HCT116 (cell line): ENCODE results near the gene PRKCH. TPM values are rescaled to one million over a fixed set of nuclear protein-coding genes. Genes with fewer than 3 reads are reported as not detected.

ENCODE experiments used
- ATAC-seq: fragments of 200-7000 bp; cut with Tn5 transposase; 2 replicates; pipeline ENCODE4 v1.9.1; 2020; ENCODE audit warnings: mild to moderate bottlenecking, moderate library complexity
- BruUV-seq: library from RNA; stranded (reverse); fragments of 400-500 nt; replicated peaks from 2 replicates; lab custom pipeline; 2021; lab: Mats Ljungman, UMichigan
- CTCF ChIA-PET: fragments of 300-600 bp; sonication (Branson Sonifier 250); formaldehyde crosslinking; loops from one replicate; lab custom pipeline; 2021; ENCODE audit warnings: antibody characterized with exemption; lab: Charles Lee
- POLR2A ChIA-PET: fragments of 300-600, 350-600 bp; sonication (Branson Sonifier 250); formaldehyde crosslinking; loops from one replicate; lab custom pipeline; 2021; ENCODE audit warnings: antibody characterized with exemption; lab: Charles Lee
- RAD21 ChIA-PET, 2 experiments: fragments of 300-600 bp; sonication (Branson Sonifier 250); formaldehyde crosslinking; loops; one replicate each; lab custom pipeline; 2023; ENCODE audit warnings: low total read pairs in 2 of 2; ENCODE audit not compliant: uncharacterized antibody in 2 of 2, unreplicated experiment in 2 of 2, low non-redundant PET in 1 of 2; lab: Charles Lee
- DNase-seq: peaks from one replicate; pipeline ENCODE4 v3.0.0-alpha.2; 2010; ENCODE audit warnings: low read depth, low spot score
- H2AFZ ChIP-seq: fragments of 200-600 bp; shearing (Covaris generic), sonication (generic); 2 replicates; pipeline ENCODE4 v1.6.1; 2017; ENCODE audit warnings: low read depth, mixed run types, mixed read lengths, antibody characterized with exemption, low read length; ENCODE audit not compliant: poor library complexity, severe bottlenecking
- H3K27ac ChIP-seq: 2 replicates; pipeline ENCODE4 v1.5.1; 2012; ENCODE audit warnings: low read depth, low read length
- H3K27me3 ChIP-seq: fragments of 200-600 bp; sonication (generic); 2 replicates; pipeline ENCODE4 v1.6.1; 2016; ENCODE audit warnings: mixed run types, low read length, mixed read lengths; ENCODE audit not compliant: insufficient read depth
- H3K36me3 ChIP-seq, 2 experiments: fragments of 200-500 bp in 1 of 2; fragments of 200-600 bp in 1 of 2; sonication (Bioruptor generic) in 1 of 2; sonication (generic) in 1 of 2; 2 replicates each; pipeline versions ENCODE4 v1.5.1 to v1.6.1; 2014 to 2016; ENCODE audit warnings: low read length in 2 of 2, inconsistent platforms in 1 of 2, mixed read lengths in 1 of 2, mixed run types in 1 of 2; ENCODE audit not compliant: insufficient read depth in 2 of 2, control insufficient read depth in 1 of 2
- H3K4me1 ChIP-seq, 2 experiments: fragments of 200-600 bp in 1 of 2; sonication (generic) in 1 of 2; 2 replicates each; pipeline versions ENCODE4 v1.5.1 to v1.6.1; 2012 to 2017; ENCODE audit warnings: low read length in 2 of 2, inconsistent platforms in 1 of 2, mild to moderate bottlenecking in 1 of 2, mixed read lengths in 1 of 2, mixed run types in 1 of 2, moderate library complexity in 1 of 2; ENCODE audit not compliant: insufficient read depth in 2 of 2, control insufficient read depth in 1 of 2
- H3K4me2 ChIP-seq: fragments of 200-600 bp; sonication (generic); 2 replicates; pipeline ENCODE4 v1.6.1; 2017; ENCODE audit warnings: mixed run types, low read length, mixed read lengths
- H3K4me3 ChIP-seq, 2 experiments: fragments of 200-600 bp in 1 of 2; sonication (generic) in 1 of 2; replicated peaks in 1 of 2; 2 replicates each; pipeline ENCODE4 v1.5.1; 2011 to 2016; ENCODE audit warnings: low read length in 2 of 2, control low read depth in 1 of 2, low read depth in 1 of 2, mild to moderate bottlenecking in 1 of 2, mixed read lengths in 1 of 2, mixed run types in 1 of 2
- H3K79me2 ChIP-seq: fragments of 200-600 bp; sonication (generic); 2 replicates; pipeline ENCODE4 v1.6.1; 2017; ENCODE audit warnings: mild to moderate bottlenecking, mixed run types, low read length, moderate library complexity, mixed read lengths; ENCODE audit not compliant: insufficient read depth
- H3K9ac ChIP-seq: fragments of 200-600 bp; sonication (generic); 2 replicates; pipeline ENCODE4 v1.6.1; 2016; ENCODE audit warnings: low read length, mixed read lengths
- H3K9me2 ChIP-seq: fragments of 200-600 bp; sonication (generic), shearing (Covaris generic); 2 replicates; pipeline ENCODE4 v1.6.1; 2017; ENCODE audit warnings: mixed run types, mild to moderate bottlenecking, moderate library complexity; ENCODE audit not compliant: insufficient read depth
- H3K9me3 ChIP-seq, 2 experiments: fragments of 200-500 bp in 1 of 2; fragments of 200-600 bp in 1 of 2; sonication (Bioruptor generic) in 1 of 2; sonication (generic) in 1 of 2; 2 replicates each; pipeline ENCODE4 v1.6.1; 2014 to 2017; ENCODE audit warnings: low read length in 2 of 2, mixed read lengths in 2 of 2, inconsistent platforms in 1 of 2, low read depth in 1 of 2, mild to moderate bottlenecking in 1 of 2, mixed run types in 1 of 2, moderate library complexity in 1 of 2; ENCODE audit not compliant: control insufficient read depth in 1 of 2, insufficient read depth in 1 of 2
- H4K20me1 ChIP-seq: fragments of 200-600 bp; sonication (generic), shearing (Covaris generic); 2 replicates; pipeline ENCODE4 v1.6.1; 2017; ENCODE audit warnings: mixed run types, mild to moderate bottlenecking, moderate library complexity; ENCODE audit not compliant: insufficient read depth
- ATF3 ChIP-seq: IDR thresholded peaks from 2 replicates; pipeline ENCODE4 v1.6.1; 2012
- CEBPB ChIP-seq: IDR thresholded peaks from 2 replicates; pipeline ENCODE4 v1.6.1; 2012; ENCODE audit warnings: low read depth
- ELF1 ChIP-seq: IDR thresholded peaks from 2 replicates; pipeline ENCODE4 v1.6.1; 2012; ENCODE audit warnings: low read depth, borderline replicate concordance
- FOSL1 ChIP-seq: IDR thresholded peaks from 2 replicates; pipeline ENCODE4 v1.6.1; 2012; ENCODE audit warnings: low read depth
- JUND ChIP-seq: IDR thresholded peaks from 2 replicates; pipeline ENCODE4 v1.6.1; 2012
- MAX ChIP-seq: IDR thresholded peaks from 2 replicates; pipeline ENCODE4 v1.6.1; 2012
- POLR2A ChIP-seq: IDR thresholded peaks from 2 replicates; pipeline ENCODE4 v1.7.0; 2011; ENCODE audit warnings: borderline replicate concordance; ENCODE audit not compliant: insufficient read depth, insufficient read length; ENCODE audit errors: extremely low read depth
- POLR2AphosphoS5 ChIP-seq: IDR thresholded peaks from 2 replicates; pipeline ENCODE4 v1.6.1; 2011; ENCODE audit warnings: mild to moderate bottlenecking, low read depth, low read length, moderate library complexity
- RAD21 ChIP-seq: IDR thresholded peaks from 2 replicates; pipeline ENCODE4 v1.6.1; 2012; ENCODE audit warnings: low read depth, mild to moderate bottlenecking
- REST ChIP-seq: IDR thresholded peaks from 2 replicates; pipeline ENCODE4 v1.6.1; 2012; ENCODE audit warnings: low read depth
- SIN3A ChIP-seq: IDR thresholded peaks from 2 replicates; pipeline ENCODE4 v1.6.1; 2012; ENCODE audit warnings: low read depth
- SRF ChIP-seq: IDR thresholded peaks from 2 replicates; pipeline ENCODE4 v1.6.1; 2012; ENCODE audit warnings: low read depth
- TCF7L2 ChIP-seq: IDR thresholded peaks from 2 replicates; pipeline ENCODE4 v1.7.0; 2011; ENCODE audit warnings: borderline replicate concordance, inconsistent platforms; ENCODE audit not compliant: insufficient read depth, insufficient read length; ENCODE audit errors: extremely low read depth
- ZFX ChIP-seq: fragments of 450-650 bp; IDR thresholded peaks from 2 replicates; pipeline ENCODE4 v1.6.1; 2017
- intact Hi-C: fragments of 100-400 bp; cut with micrococcal nuclease; formaldehyde crosslinking; loops from 2 replicates; pipeline ENCODE4 v1.10.0; 2022
- total RNA-seq: library from RNA; stranded (reverse); gene quantifications from one replicate; pipeline ENCODE4 v1.2.1, GENCODE V29; 2021; ENCODE audit not compliant: unreplicated experiment
- TF ChIP-seq, protein P1 (sequence below): IDR thresholded peaks from 2 replicates; pipeline ENCODE4 v1.6.1; 2011; ENCODE audit warnings: mild to moderate bottlenecking, low read length, moderate library complexity; ENCODE audit not compliant: insufficient replicate concordance; ENCODE audit errors: extremely low read depth

The PRKCH gene
- total RNA-seq, 1 experiment from 2014 or later, result 16.6 TPM

DNA sequence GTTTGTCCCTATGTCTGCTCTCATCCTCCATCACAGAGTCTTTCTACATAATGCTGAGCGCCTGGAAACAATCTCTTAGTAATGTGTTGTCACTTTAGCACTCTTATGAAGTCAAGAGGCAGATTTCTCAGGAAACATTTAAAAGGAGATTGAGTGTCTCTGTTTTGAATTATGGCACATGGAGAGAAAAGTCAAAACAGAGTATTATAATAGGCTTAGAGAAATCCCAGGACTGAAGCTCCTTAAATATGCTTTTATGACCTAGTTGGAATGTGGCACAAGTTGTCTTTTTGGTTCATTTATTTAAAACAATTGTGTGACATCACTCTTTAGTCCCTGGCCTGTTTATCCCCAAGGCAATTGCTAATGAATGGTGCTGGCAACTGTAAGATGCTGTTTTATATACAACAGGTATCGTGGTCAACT lies 256.1 kb downstream of the PRKCH start:
- H3K4me2 ChIP-seq, result no peak overlapping the region

GRCh38 chr14:61578745-61579144 lies 257.4 kb downstream of the PRKCH start:
- no peaks in the 10 kb centered on the region for H3K9me2 ChIP-seq
- no peak overlapping the region for H3K4me2 ChIP-seq
- DNase-seq, result no peak
- no peak for ATAC-seq
- no peaks in the 10 kb centered on the region for H4K20me1 ChIP-seq
- intact Hi-C loops, result no loop called here
- ChIA-PET CTCF (no interaction called here), POLR2A (no interaction called here), RAD21 (no interaction called here)
- H2AFZ ChIP-seq, result no peak overlapping the region
- H3K4me1 ChIP-seq, result peaks cover 0 to 4% of the 10 kb centered on the region in 2 experiments; a peak in 1 of 4 replicates
- no TSS peak for BruUV-seq
- no peak overlapping the region for H3K4me3 ChIP-seq
- no peaks in the 10 kb centered on the region for H3K9me3 ChIP-seq
- no peaks in the 10 kb centered on the region for H3K27me3 ChIP-seq
- H3K27ac ChIP-seq, result no peak overlapping the region
- H3K36me3 ChIP-seq, result no peaks in the 10 kb centered on the region
- no peak overlapping the region for H3K9ac ChIP-seq
- H3K79me2 ChIP-seq, result no peaks in the 10 kb centered on the region
- no peak for TF ChIP-seq ZFX
- no peak for TF ChIP-seq REST
- no peak for TF ChIP-seq SRF
- TF ChIP-seq ELF1, result no peak
- TF ChIP-seq MAX, result no peak
- no peak for TF ChIP-seq POLR2AphosphoS5
- no peak for TF ChIP-seq JUND
- no peak for TF ChIP-seq ATF3
- no peak for TF ChIP-seq POLR2A
- TF ChIP-seq SIN3A, result no peak

More for the DNA sequence above, 256.1 kb downstream of the PRKCH start:
- Histone ChIP-seq H3K9me2 (no peaks in the 10 kb centered on the region), H3K4me1 (peaks cover 0 to 7% of the 10 kb centered on the region in 2 experiments; a peak in 1 of 4 replicates), H3K9me3 (no peaks in the 10 kb centered on the region), H3K27me3 (no peaks in the 10 kb centered on the region), H4K20me1 (no peaks in the 10 kb centered on the region), H3K36me3 (no peaks in the 10 kb centered on the region), H3K27ac (no peak overlapping the region), H2AFZ (no peak overlapping the region), H3K4me3 (no peak overlapping the region), H3K79me2 (no peaks in the 10 kb centered on the region), H3K9ac (no peak overlapping the region)
- ATAC-seq (no peak), DNase-seq (no peak)
- ChIA-PET POLR2A (interaction anchor here (1.0 kb wide), 1 partner anchor 12 kb away, joined by 3 read pairs; no protein-coding TSS in a partner anchor), RAD21 (no interaction called here), CTCF (no interaction called here)
- BruUV-seq, result no TSS peak
- intact Hi-C loops, result no loop called here
- TF ChIP-seq TCF7L2, result no peak
- no peak for TF ChIP-seq RAD21
- TF ChIP-seq POLR2AphosphoS5, result no peak
- no peak for TF ChIP-seq CEBPB
- TF ChIP-seq, protein P1, sequence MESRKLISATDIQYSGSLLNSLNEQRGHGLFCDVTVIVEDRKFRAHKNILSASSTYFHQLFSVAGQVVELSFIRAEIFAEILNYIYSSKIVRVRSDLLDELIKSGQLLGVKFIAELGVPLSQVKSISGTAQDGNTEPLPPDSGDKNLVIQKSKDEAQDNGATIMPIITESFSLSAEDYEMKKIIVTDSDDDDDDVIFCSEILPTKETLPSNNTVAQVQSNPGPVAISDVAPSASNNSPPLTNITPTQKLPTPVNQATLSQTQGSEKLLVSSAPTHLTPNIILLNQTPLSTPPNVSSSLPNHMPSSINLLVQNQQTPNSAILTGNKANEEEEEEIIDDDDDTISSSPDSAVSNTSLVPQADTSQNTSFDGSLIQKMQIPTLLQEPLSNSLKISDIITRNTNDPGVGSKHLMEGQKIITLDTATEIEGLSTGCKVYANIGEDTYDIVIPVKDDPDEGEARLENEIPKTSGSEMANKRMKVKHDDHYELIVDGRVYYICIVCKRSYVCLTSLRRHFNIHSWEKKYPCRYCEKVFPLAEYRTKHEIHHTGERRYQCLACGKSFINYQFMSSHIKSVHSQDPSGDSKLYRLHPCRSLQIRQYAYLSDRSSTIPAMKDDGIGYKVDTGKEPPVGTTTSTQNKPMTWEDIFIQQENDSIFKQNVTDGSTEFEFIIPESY, result no peak
- TF ChIP-seq FOSL1, result no peak
- no peak for TF ChIP-seq POLR2A
